BE2C (cell line): ENCODE measurements around the gene TMEM259.
A peak's percentile ranks its signal among the peaks of the same experiment; 100 is the strongest.

Experiments
- DNase-seq: peaks from one replicate; pipeline ENCODE4 v3.0.0-alpha.2; 2020
- H3K27me3 ChIP-seq: fragments of 250-450 bp; sonication (Bioruptor Pico); 2 replicates; pipeline ENCODE4 v1.5.1; 2020; ENCODE audit warnings: mild to moderate bottlenecking
- H3K36me3 ChIP-seq: fragments of 250-450 bp; sonication (Bioruptor Pico); 2 replicates; pipeline ENCODE4 v1.5.1; 2020; ENCODE audit warnings: mild to moderate bottlenecking
- H3K4me1 ChIP-seq: fragments of 250-450 bp; sonication (Bioruptor Pico); 2 replicates; pipeline ENCODE4 v1.5.1; 2020
- H3K4me3 ChIP-seq: 2 replicates; pipeline ENCODE4 v1.5.1; 2011; ENCODE audit warnings: low read depth, low read length
- H3K9me3 ChIP-seq: fragments of 250-450 bp; sonication (Bioruptor Pico); 2 replicates; pipeline ENCODE4 v1.5.1; 2020
- TF ChIP-seq, protein P1 (sequence below): IDR thresholded peaks from 2 replicates; pipeline ENCODE4 v1.5.1; 2012; ENCODE audit warnings: mild to moderate bottlenecking, low read depth, low read length

TMEM259 gene

DNA sequence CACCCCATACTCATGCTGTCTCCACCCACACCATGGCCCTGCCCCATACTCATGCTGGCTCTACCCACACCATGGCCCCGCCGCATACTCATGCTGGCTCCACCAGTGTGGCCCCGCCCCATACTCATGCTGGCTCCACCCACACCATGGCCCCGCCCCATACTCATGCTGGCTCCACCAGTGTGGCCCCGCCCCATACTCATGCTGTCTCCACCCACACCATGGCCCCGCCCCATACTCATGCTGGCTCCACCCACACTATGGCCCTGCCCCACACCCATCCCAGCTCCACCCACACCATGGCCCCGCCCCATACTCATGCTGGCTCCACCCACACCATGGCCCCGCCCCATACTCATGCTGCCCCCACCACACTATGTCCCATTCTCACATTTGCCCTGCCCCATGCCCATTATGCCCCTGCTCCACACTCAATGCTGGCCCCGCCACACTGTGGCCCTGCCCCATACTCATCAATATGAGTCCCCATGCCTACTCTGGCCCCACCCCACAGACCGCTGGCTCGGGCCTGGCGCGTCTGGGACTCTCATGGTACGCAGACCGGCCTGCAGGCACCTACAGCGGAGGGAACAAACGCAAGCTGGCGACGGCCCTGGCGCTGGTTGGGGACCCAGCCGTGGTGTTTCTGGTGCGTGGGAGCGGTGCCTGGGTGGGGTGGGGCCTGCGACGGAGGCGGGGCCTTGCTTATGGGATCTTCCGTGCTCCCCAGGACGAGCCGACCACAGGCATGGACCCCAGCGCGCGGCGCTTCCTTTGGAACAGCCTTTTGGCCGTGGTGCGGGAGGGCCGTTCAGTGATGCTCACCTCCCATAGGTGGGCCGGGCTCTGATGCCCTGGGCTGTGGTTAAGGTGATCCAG, 42.3 kb upstream of the TMEM259 start:
- no peaks in the 10 kb centered on the region for H3K36me3 ChIP-seq
- peaks cover 12% of the 10 kb centered on the region for H3K9me3 ChIP-seq
- DNase-seq = peak; percentile 43
- no peaks in the 10 kb centered on the region; the same call in 1 of the 2 replicates for H3K4me1 ChIP-seq
- peaks cover 28% of the 10 kb centered on the region for H3K27me3 ChIP-seq
- H3K4me3 ChIP-seq = no peak overlapping the region
- TF ChIP-seq, protein P1, sequence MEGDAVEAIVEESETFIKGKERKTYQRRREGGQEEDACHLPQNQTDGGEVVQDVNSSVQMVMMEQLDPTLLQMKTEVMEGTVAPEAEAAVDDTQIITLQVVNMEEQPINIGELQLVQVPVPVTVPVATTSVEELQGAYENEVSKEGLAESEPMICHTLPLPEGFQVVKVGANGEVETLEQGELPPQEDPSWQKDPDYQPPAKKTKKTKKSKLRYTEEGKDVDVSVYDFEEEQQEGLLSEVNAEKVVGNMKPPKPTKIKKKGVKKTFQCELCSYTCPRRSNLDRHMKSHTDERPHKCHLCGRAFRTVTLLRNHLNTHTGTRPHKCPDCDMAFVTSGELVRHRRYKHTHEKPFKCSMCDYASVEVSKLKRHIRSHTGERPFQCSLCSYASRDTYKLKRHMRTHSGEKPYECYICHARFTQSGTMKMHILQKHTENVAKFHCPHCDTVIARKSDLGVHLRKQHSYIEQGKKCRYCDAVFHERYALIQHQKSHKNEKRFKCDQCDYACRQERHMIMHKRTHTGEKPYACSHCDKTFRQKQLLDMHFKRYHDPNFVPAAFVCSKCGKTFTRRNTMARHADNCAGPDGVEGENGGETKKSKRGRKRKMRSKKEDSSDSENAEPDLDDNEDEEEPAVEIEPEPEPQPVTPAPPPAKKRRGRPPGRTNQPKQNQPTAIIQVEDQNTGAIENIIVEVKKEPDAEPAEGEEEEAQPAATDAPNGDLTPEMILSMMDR = no peak

DNA sequence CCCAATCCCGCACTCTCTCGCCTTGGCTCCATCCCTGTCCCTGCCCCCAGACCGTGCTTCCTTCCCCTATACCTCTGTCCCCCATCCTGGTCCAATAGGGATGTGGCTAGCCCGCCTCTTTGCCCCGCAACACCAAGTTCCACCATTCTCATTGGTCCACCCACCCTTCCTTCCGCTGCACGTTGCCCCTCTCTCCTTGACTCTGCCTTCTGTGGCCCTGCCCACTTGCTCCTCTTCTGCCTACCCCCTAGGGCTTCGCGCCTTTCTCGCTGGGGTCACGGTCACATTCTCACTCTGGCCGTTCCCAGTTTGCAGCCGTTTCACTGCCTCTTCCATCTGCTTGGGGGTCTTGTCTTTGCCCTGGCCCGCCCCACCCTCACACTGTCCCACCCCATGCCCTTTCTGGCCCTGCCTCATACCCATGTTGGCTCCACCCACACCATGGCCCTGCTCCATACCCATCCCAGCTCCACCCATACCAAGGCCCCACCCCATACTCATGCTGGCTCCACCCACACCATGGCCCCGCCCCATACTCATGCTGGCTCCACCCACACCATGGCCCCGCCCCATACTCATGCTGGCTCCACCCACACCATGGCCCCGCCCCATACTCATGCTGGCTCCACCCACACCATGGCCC, 41.6 kb upstream of the TMEM259 start:
- Histone ChIP-seq H3K4me3 (no peak overlapping the region), H3K27me3 (peaks cover 23% of the 10 kb centered on the region), H3K9me3 (peaks cover 16% of the 10 kb centered on the region), H3K4me1 (no peaks in the 10 kb centered on the region; the same call in 1 of the 2 replicates), H3K36me3 (no peaks in the 10 kb centered on the region)
- TF ChIP-seq, protein P1 = no peak
- DNase-seq = no peak

DNA sequence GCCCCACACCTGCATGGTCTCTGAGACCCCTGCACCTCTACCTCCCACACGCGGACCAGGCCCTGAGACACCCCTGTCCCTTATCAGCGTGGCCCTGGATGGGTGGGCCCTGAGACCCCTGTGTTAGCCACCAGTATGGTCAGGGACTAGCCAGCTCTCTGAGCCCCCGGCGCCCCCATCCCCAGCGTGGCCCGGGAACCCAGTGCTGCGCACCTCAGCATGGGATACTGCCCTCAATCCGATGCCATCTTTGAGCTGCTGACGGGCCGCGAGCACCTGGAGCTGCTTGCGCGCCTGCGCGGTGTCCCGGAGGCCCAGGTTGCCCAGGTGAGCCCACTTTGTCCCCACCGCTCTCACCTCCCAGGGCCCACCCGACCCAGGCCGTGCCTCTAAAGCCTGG, 41.1 kb upstream of the TMEM259 start:
- no peaks in the 10 kb centered on the region for H3K4me1 ChIP-seq
- peak; percentile 8 for DNase-seq
- no peak overlapping the region for H3K4me3 ChIP-seq
- H3K36me3 ChIP-seq = no peaks in the 10 kb centered on the region
- peaks cover 22% of the 10 kb centered on the region for H3K9me3 ChIP-seq
- H3K27me3 ChIP-seq = peaks cover 18% of the 10 kb centered on the region
- TF ChIP-seq, protein P1 = no peak

DNA sequence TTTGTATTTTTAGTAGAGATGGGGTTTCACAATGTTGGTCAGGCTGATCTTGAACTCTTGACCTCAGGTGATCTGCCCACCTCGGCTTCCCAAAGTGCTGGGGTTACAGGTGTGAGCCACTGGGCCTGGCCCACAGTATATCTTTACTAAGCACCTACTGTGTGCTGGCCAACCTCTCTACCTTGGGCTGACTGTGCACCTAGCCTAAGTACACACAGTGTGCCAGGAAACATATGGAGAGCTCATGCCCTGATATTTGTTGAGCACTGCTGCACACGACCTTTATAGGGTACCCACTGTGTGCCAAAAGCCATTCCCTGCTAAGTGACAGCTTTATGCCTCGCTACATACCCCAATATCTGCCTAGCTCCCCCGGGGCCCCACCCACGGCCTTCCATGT, 39.8 kb upstream of the TMEM259 start:
- Histone ChIP-seq H3K36me3 (no peaks in the 10 kb centered on the region), H3K4me1 (no peaks in the 10 kb centered on the region), H3K4me3 (no peak overlapping the region), H3K9me3 (peaks cover 29% of the 10 kb centered on the region), H3K27me3 (peaks cover 8% of the 10 kb centered on the region; the same call in 1 of the 2 replicates)
- TF ChIP-seq, protein P1 = no peak
- no peak for DNase-seq

DNA sequence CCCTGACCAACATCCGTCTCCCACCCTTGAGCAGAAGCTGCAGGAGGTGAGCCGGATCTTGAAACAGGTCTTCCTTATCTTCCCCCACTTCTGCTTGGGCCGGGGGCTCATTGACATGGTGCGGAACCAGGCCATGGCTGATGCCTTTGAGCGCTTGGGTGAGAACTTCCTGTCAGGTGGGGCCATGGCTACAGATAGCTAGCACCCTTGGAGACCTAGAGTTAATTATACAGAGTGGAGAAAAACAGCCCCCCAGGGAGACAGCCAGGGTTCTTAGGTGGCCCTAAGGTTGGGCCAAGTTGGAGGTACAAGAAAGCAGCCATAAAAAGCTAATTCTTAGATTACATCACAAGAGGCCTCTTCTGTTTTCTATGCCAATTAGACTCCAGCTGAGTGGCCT, 37.2 kb upstream of the TMEM259 start:
- H3K27me3 ChIP-seq = no peaks in the 10 kb centered on the region
- no peaks in the 10 kb centered on the region for H3K36me3 ChIP-seq
- peaks cover 27% of the 10 kb centered on the region for H3K9me3 ChIP-seq
- H3K4me3 ChIP-seq = no peak overlapping the region
- H3K4me1 ChIP-seq = no peaks in the 10 kb centered on the region
- DNase-seq = no peak
- TF ChIP-seq, protein P1 = no peak
